ENCODE results near the gene RHOXF1. TPM values are rescaled to one million over a fixed set of nuclear protein-coding genes. Genes with fewer than 3 reads are reported as not detected.
A peak's percentile ranks its signal among the peaks of the same experiment; 100 is the strongest.
"Not testable (repeated sequence)": the region's sequence is repeated elsewhere in the genome, so short reads cannot be mapped to it uniquely, and the experiment has no call there.

Gene RHOXF1
- total RNA-seq, 1 experiment from 2014 or later = 0.41 TPM

DNA sequence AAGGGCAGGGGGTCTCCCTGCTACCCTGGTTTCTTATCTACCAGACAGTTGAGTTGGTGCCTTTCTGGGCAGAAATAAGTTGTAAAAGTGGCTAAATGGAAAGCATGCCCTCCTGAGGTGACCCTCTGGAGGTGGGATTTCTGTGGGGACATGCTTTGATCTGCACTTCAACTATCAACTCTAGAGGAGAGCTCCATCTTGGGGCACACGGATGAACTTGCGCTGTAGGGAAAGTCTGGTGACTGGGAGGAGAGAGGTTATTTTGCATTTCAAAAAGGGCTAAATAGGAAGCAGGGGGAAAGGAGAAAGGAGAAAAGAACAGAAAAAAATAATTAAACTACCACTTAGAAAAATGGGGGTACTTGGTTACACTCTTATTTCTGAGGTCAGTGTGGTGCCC lies 25.5 kb downstream of the RHOXF1 start:
- ATAC-seq (no peak), DNase-seq (ENCODE audit: low read depth, low spot score) (no peak)
- TF ChIP-seq, protein P1, sequence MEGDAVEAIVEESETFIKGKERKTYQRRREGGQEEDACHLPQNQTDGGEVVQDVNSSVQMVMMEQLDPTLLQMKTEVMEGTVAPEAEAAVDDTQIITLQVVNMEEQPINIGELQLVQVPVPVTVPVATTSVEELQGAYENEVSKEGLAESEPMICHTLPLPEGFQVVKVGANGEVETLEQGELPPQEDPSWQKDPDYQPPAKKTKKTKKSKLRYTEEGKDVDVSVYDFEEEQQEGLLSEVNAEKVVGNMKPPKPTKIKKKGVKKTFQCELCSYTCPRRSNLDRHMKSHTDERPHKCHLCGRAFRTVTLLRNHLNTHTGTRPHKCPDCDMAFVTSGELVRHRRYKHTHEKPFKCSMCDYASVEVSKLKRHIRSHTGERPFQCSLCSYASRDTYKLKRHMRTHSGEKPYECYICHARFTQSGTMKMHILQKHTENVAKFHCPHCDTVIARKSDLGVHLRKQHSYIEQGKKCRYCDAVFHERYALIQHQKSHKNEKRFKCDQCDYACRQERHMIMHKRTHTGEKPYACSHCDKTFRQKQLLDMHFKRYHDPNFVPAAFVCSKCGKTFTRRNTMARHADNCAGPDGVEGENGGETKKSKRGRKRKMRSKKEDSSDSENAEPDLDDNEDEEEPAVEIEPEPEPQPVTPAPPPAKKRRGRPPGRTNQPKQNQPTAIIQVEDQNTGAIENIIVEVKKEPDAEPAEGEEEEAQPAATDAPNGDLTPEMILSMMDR (IDR thresholded peaks at IDR 0.05) = peak; percentile 47
- TF ChIP-seq, protein P2, sequence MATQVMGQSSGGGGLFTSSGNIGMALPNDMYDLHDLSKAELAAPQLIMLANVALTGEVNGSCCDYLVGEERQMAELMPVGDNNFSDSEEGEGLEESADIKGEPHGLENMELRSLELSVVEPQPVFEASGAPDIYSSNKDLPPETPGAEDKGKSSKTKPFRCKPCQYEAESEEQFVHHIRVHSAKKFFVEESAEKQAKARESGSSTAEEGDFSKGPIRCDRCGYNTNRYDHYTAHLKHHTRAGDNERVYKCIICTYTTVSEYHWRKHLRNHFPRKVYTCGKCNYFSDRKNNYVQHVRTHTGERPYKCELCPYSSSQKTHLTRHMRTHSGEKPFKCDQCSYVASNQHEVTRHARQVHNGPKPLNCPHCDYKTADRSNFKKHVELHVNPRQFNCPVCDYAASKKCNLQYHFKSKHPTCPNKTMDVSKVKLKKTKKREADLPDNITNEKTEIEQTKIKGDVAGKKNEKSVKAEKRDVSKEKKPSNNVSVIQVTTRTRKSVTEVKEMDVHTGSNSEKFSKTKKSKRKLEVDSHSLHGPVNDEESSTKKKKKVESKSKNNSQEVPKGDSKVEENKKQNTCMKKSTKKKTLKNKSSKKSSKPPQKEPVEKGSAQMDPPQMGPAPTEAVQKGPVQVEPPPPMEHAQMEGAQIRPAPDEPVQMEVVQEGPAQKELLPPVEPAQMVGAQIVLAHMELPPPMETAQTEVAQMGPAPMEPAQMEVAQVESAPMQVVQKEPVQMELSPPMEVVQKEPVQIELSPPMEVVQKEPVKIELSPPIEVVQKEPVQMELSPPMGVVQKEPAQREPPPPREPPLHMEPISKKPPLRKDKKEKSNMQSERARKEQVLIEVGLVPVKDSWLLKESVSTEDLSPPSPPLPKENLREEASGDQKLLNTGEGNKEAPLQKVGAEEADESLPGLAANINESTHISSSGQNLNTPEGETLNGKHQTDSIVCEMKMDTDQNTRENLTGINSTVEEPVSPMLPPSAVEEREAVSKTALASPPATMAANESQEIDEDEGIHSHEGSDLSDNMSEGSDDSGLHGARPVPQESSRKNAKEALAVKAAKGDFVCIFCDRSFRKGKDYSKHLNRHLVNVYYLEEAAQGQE (IDR thresholded peaks at IDR 0.05; ENCODE audit: insufficient read depth in 1 of 2, low read depth in 2 of 2, low read length in 1 of 2) = no peak
- H3K4me3 ChIP-seq (ENCODE audit: low read depth in 2 of 2, low read length in 2 of 2) = no peak overlapping the region
- no peaks in the 10 kb centered on the region for H3K27me3 ChIP-seq (ENCODE audit: control insufficient read depth, insufficient read depth, low read length)
- BruUV-seq (replicated peaks) = no TSS peak
- no peaks in the 10 kb centered on the region for H3K36me3 ChIP-seq (ENCODE audit: control insufficient read depth, insufficient read depth, low read length)
- in situ Hi-C loops (cut with HindIII; ENCODE audit: low pct_unique_long_range_greater_than_20kb, low sequenced_read_pairs) = no loop called here
- POLR2A ChIA-PET = no interaction called here
- H3K9me3 ChIP-seq (ENCODE audit: control insufficient read depth, insufficient read depth, low read depth, low read length) = no peaks in the 10 kb centered on the region
- no peaks in the 10 kb centered on the region for H3K4me1 ChIP-seq (ENCODE audit: control insufficient read depth, insufficient read depth, low read length)
- H3K27ac ChIP-seq (ENCODE audit: low read length) = no peak overlapping the region
- CTCF ChIA-PET = interaction anchor here (0.7 kb wide), 2 partner anchors 12 to 1594 kb away, joined by 3 to 4 read pairs; partner anchors contain the start of gene DOCK11
- intact Hi-C loops (cut with micrococcal nuclease; ENCODE audit: unreplicated experiment) = no loop called here

DNA sequence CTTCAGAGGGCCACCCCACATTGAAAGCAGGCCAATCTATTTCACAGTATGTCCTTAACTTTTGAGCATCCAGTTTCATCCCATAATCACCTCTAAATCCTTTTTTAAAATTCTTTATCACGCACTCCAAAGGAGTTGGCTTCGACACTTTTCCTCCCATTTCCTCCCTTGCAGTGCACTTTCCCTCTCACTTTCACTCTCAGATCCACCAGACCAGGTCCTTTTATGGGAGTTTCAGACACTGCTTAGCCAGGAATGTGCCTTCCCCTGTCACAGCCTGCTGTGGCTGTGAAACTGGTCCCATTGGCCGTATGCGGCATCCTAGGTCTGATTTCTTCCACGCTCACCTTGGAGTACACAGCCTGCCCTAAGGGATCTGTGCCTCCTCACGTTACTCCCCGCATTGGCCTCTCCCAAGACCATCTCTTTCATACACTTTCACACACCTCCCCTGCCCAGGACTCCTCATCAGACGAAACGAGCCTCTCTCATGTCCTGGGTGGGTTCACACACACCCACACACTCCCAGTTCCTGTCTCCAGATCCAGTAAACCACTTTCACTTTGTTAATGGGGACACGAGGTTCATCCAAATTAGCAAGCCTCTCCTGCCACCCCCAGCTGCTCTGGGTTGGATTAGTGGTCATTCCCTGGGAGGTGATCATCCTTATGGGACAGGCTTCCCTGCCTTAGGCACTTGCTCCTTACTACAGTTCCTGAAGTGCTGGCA lies 28.3 kb downstream of the RHOXF1 start:
- Histone ChIP-seq H3K4me3 (ENCODE audit: low read depth in 2 of 2, low read length in 2 of 2) (peak overlapping the region; percentile 15 to 35), H3K36me3 (ENCODE audit: control insufficient read depth, insufficient read depth, low read length) (no peaks in the 10 kb centered on the region), H3K27ac (ENCODE audit: low read length) (no peak overlapping the region), H3K9me3 (ENCODE audit: control insufficient read depth, insufficient read depth, low read depth, low read length) (no peaks in the 10 kb centered on the region), H3K4me1 (ENCODE audit: control insufficient read depth, insufficient read depth, low read length) (no peaks in the 10 kb centered on the region), H3K27me3 (ENCODE audit: control insufficient read depth, insufficient read depth, low read length) (no peaks in the 10 kb centered on the region)
- TF ChIP-seq TCF7L2 (IDR thresholded peaks at IDR 0.05; ENCODE audit: low read depth, low read length) (no peak), SIN3A (IDR thresholded peaks at IDR 0.05; ENCODE audit: borderline replicate concordance, insufficient read depth, low read depth, low read length) (no peak), POLR2AphosphoS5 (IDR thresholded peaks at IDR 0.05; ENCODE audit: low read depth, low read length) (no peak)
- TF ChIP-seq, protein P1 (IDR thresholded peaks at IDR 0.05) = no peak
- TF ChIP-seq, protein P2 (IDR thresholded peaks at IDR 0.05; ENCODE audit: insufficient read depth in 1 of 2, low read depth in 2 of 2, low read length in 1 of 2) = no peak
- ATAC-seq (0 out of 2 replicates have a peak, but pooled peaks have one; percentile 29), DNase-seq (ENCODE audit: low read depth, low spot score) (no peak)
- ChIA-PET POLR2A (interaction anchor here (0.6 kb wide), 1 partner anchor 258 kb away, joined by 9 read pairs; no protein-coding TSS in a partner anchor), CTCF (no interaction called here)
- BruUV-seq (replicated peaks) = no TSS peak
- intact Hi-C loops (cut with micrococcal nuclease; ENCODE audit: unreplicated experiment) (no loop called here), in situ Hi-C loops (cut with HindIII; ENCODE audit: low pct_unique_long_range_greater_than_20kb, low sequenced_read_pairs) (no loop called here)

DNA sequence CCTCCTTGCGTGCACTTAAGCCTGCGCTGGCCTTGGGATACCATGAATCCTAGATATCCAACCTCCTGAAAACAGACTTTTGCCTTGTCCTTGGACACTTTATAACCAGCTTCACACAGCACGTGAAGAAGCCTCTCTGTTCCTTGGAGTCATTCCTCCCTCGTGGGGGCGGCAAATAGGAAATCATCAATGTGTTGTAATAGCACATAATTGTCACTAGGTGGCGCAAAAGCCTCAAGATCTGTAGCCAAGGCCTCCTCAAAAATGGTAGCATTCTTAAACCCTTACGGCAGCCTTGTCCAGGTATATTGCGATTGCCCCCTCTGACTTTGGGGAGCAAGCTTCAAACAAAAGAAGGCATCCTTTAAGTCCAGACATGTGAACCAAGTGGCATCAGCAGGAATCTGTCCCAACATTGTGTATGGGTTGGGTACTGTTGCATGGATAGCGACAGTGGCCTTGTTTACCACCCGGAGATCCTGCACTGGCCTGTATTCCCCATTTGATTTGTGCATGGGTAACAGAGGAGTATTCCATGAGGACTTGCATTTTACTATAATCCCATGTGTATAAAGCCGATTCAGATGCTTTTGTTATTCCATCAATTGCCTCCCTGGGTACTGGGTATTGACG lies 30.0 kb downstream of the RHOXF1 start:
- DNase-seq (ENCODE audit: low read depth, low spot score); H3K4me1 ChIP-seq (ENCODE audit: control insufficient read depth, insufficient read depth, low read length); POLR2A ChIA-PET; H3K27ac ChIP-seq (ENCODE audit: low read length); H3K27me3 ChIP-seq (ENCODE audit: control insufficient read depth, insufficient read depth, low read length); in situ Hi-C loops (cut with HindIII; ENCODE audit: low pct_unique_long_range_greater_than_20kb, low sequenced_read_pairs); BruUV-seq (replicated peaks); H3K9me3 ChIP-seq (ENCODE audit: control insufficient read depth, insufficient read depth, low read depth, low read length); H3K4me3 ChIP-seq (ENCODE audit: low read depth in 2 of 2, low read length in 2 of 2); H3K36me3 ChIP-seq (ENCODE audit: control insufficient read depth, insufficient read depth, low read length); intact Hi-C loops (cut with micrococcal nuclease; ENCODE audit: unreplicated experiment); CTCF ChIA-PET: not testable (repeated sequence)
- ATAC-seq = peak; percentile 81

Measured in Panc1 (cell line).